ENCODE results near the gene LRP4. TPM values are rescaled to one million over a fixed set of nuclear protein-coding genes. Genes with fewer than 3 reads are reported as not detected.

LRP4 gene
- total and polyA plus RNA-seq, 2 of the 8 experiments (the other 6 are each of a cell fraction or from before 2014, with no cell fraction given): 5.4 to 22.1 TPM

- TF ChIP-seq CHD1 (IDR thresholded peaks at IDR 0.05; ENCODE audit: low read depth, low read length): no peak
- TF ChIP-seq GTF2F1 (IDR thresholded peaks at IDR 0.05; ENCODE audit: borderline replicate concordance, low read depth, low read length): no peak
- TF ChIP-seq SRF (IDR thresholded peaks at IDR 0.05; ENCODE audit: low read depth, low read length): no peak
- no peak for TF ChIP-seq SUZ12 (IDR thresholded peaks at IDR 0.05; ENCODE audit: low read length)
- no peak for TF ChIP-seq CTBP2 (IDR thresholded peaks at IDR 0.05; ENCODE audit: borderline replicate concordance, insufficient read depth, insufficient read length, low read length)
- no peak for TF ChIP-seq POLR2AphosphoS5 (IDR thresholded peaks at IDR 0.05; ENCODE audit: low read depth, low read length)
- TF ChIP-seq MAFK (IDR thresholded peaks at IDR 0.05; ENCODE audit: low read depth, low read length): no peak
These were observed 71.9 kb downstream of the LRP4 start (continued) for GRCh38 chr11:46846510-46846830.
